ENCODE data around the gene B4GALT1.
A peak's percentile ranks its signal among the peaks of the same experiment; 100 is the strongest.
"Not testable (repeated sequence)": the region's sequence is repeated elsewhere in the genome, so short reads cannot be mapped to it uniquely, and the experiment has no call there.

B4GALT1 gene

GRCh38 chr9:33161589-33162132 lies 5.5 kb downstream of the B4GALT1 start:
- DNase-seq (ENCODE audit: low read depth in 2 of 2), result no peak

- DNase-seq (ENCODE audit: low read depth in 2 of 2), result peak in 1 of 2 donors; percentile 36
These were observed 6.0 kb downstream of the B4GALT1 start for GRCh38 chr9:33161011-33161588.

- DNase-seq (ENCODE audit: low read depth in 2 of 2), result not testable (repeated sequence)
These were observed 6.7 kb downstream of the B4GALT1 start for GRCh38 chr9:33160446-33160845.

GRCh38 chr9:33159777-33160127 lies 7.4 kb downstream of the B4GALT1 start:
- DNase-seq (ENCODE audit: low read depth in 2 of 2), result peak in 1 of 2 donors; percentile 53

GRCh38 chr9:33158843-33159776 lies 8.0 kb downstream of the B4GALT1 start:
- no peak for DNase-seq (ENCODE audit: low read depth in 2 of 2)

GRCh38 chr9:33157960-33158842 lies 8.9 kb downstream of the B4GALT1 start:
- no peak for DNase-seq (ENCODE audit: low read depth in 2 of 2)

- DNase-seq (ENCODE audit: low read depth in 2 of 2), result no peak
These were observed 11.7 kb downstream of the B4GALT1 start for GRCh38 chr9:33155393-33155792.

- DNase-seq (ENCODE audit: low read depth in 2 of 2), result no peak
These were observed 12.8 kb downstream of the B4GALT1 start for GRCh38 chr9:33154371-33154770.

GRCh38 chr9:33153666-33154065 lies 13.5 kb downstream of the B4GALT1 start:
- no peak for DNase-seq (ENCODE audit: low read depth in 2 of 2)

GRCh38 chr9:33153001-33153400 lies 14.1 kb downstream of the B4GALT1 start:
- DNase-seq (ENCODE audit: low read depth in 2 of 2), result no peak

- no peak for DNase-seq (ENCODE audit: low read depth in 2 of 2)
These were observed 15.5 kb downstream of the B4GALT1 start for GRCh38 chr9:33151601-33152000.

- no peak for DNase-seq (ENCODE audit: low read depth in 2 of 2)
These were observed 16.1 kb downstream of the B4GALT1 start for GRCh38 chr9:33151007-33151557.

GRCh38 chr9:33148367-33149014 lies 18.6 kb downstream of the B4GALT1 start:
- DNase-seq (ENCODE audit: low read depth in 2 of 2), result no peak

GRCh38 chr9:33147416-33148169 lies 19.5 kb downstream of the B4GALT1 start:
- DNase-seq (ENCODE audit: low read depth in 2 of 2), result no peak

- DNase-seq (ENCODE audit: low read depth in 2 of 2), result no peak
These were observed 20.8 kb downstream of the B4GALT1 start for GRCh38 chr9:33146298-33146697.

GRCh38 chr9:33144551-33144950 lies 22.6 kb downstream of the B4GALT1 start:
- no peak for DNase-seq (ENCODE audit: low read depth in 2 of 2)

GRCh38 chr9:33143241-33143661 lies 23.9 kb downstream of the B4GALT1 start:
- DNase-seq (ENCODE audit: low read depth in 2 of 2), result no peak

GRCh38 chr9:33142535-33142934 lies 24.6 kb downstream of the B4GALT1 start:
- no peak for DNase-seq (ENCODE audit: low read depth in 2 of 2)

GRCh38 chr9:33140401-33141360 lies 26.5 kb downstream of the B4GALT1 start:
- no peak for DNase-seq (ENCODE audit: low read depth in 2 of 2)

Data from stimulated activated CD4-positive, alpha-beta T cell treated with anti-CD3 and anti-CD28 coated beads, Interleukin-4, amount 100 ng/mL, for 48 hours (primary cell).